Loucy (cell line): ENCODE data around the gene EBP.
A peak's percentile ranks its signal among the peaks of the same experiment; 100 is the strongest.

Experiments
- H2AFZ ChIP-seq: fragments of 200-600 bp; sonication (generic); 2 replicates; pipeline ENCODE4 v1.6.0; 2016; ENCODE audit warnings: antibody characterized with exemption, mild to moderate bottlenecking, low read length, moderate library complexity
- H3F3A ChIP-seq: fragments of 200-600 bp; 2 replicates; pipeline ENCODE4 v1.6.0; 2016; ENCODE audit warnings: antibody characterized with exemption, low read depth, mild to moderate bottlenecking
- H3K27me3 ChIP-seq: fragments of 200-600 bp; sonication (generic); 2 replicates; pipeline ENCODE4 v1.6.1; 2014; ENCODE audit warnings: low read length, mild to moderate bottlenecking; ENCODE audit not compliant: insufficient read depth, poor library complexity, severe bottlenecking
- H3K36me3 ChIP-seq: fragments of 200-600 bp; sonication (generic); 2 replicates; pipeline ENCODE4 v1.6.1; 2016; ENCODE audit warnings: low read length; ENCODE audit not compliant: insufficient read depth
- H3K4me1 ChIP-seq: fragments of 200-600 bp; sonication (generic); 2 replicates; pipeline ENCODE4 v1.5.1; 2014; ENCODE audit warnings: low read length, mild to moderate bottlenecking; ENCODE audit not compliant: insufficient read depth, poor library complexity, severe bottlenecking
- H3K4me2 ChIP-seq: fragments of 200-600 bp; sonication (generic); 2 replicates; pipeline ENCODE4 v1.6.0; 2014; ENCODE audit warnings: antibody characterized with exemption, low read length, low read depth, mild to moderate bottlenecking; ENCODE audit not compliant: poor library complexity, severe bottlenecking
- H3K4me3 ChIP-seq: fragments of 200-600 bp; sonication (generic); 2 replicates; pipeline ENCODE4 v1.5.1; 2014; ENCODE audit warnings: low read length, mild to moderate bottlenecking, mixed read lengths; ENCODE audit not compliant: poor library complexity, severe bottlenecking
- H3K79me2 ChIP-seq: fragments of 200-600 bp; sonication (generic); 2 replicates; pipeline ENCODE4 v1.6.1; 2014; ENCODE audit warnings: low read length; ENCODE audit not compliant: insufficient read depth
- H3K9ac ChIP-seq: fragments of 200-600 bp; sonication (generic); 2 replicates; pipeline ENCODE4 v1.6.0; 2014; ENCODE audit warnings: mild to moderate bottlenecking, low read depth, low read length, moderate library complexity; ENCODE audit not compliant: poor library complexity, severe bottlenecking
- H3K9me2 ChIP-seq: fragments of 200-600 bp; sonication (generic); replicated peaks from 2 replicates; pipeline ENCODE4 v1.6.1; 2016; ENCODE audit warnings: low read depth, low read length, mixed read lengths
- H3K9me3 ChIP-seq: fragments of 200-600 bp; sonication (generic); 2 replicates; pipeline ENCODE4 v1.6.1; 2014; ENCODE audit warnings: mild to moderate bottlenecking, antibody characterized with exemption, low read length, low read depth; ENCODE audit not compliant: insufficient read depth
- H4K20me1 ChIP-seq: fragments of 200-600 bp; sonication (generic); 2 replicates; pipeline ENCODE4 v1.6.0; 2014; ENCODE audit warnings: antibody characterized with exemption, low read length, mild to moderate bottlenecking; ENCODE audit not compliant: insufficient read depth, poor library complexity, severe bottlenecking
- EZH2phosphoT487 ChIP-seq: fragments of 200-600 bp; IDR thresholded peaks from 2 replicates; pipeline ENCODE4 v1.6.1; 2018; ENCODE audit warnings: antibody characterized with exemption, mild to moderate bottlenecking, moderate library complexity, borderline replicate concordance
- TF ChIP-seq, protein P1 (sequence below): fragments of 200-600 bp; sonication (generic); conservative IDR thresholded peaks from 2 replicates; pipeline ENCODE4 v1.5.1; 2014; ENCODE audit warnings: mild to moderate bottlenecking, antibody characterized with exemption, low read length

EBP gene

DNA sequence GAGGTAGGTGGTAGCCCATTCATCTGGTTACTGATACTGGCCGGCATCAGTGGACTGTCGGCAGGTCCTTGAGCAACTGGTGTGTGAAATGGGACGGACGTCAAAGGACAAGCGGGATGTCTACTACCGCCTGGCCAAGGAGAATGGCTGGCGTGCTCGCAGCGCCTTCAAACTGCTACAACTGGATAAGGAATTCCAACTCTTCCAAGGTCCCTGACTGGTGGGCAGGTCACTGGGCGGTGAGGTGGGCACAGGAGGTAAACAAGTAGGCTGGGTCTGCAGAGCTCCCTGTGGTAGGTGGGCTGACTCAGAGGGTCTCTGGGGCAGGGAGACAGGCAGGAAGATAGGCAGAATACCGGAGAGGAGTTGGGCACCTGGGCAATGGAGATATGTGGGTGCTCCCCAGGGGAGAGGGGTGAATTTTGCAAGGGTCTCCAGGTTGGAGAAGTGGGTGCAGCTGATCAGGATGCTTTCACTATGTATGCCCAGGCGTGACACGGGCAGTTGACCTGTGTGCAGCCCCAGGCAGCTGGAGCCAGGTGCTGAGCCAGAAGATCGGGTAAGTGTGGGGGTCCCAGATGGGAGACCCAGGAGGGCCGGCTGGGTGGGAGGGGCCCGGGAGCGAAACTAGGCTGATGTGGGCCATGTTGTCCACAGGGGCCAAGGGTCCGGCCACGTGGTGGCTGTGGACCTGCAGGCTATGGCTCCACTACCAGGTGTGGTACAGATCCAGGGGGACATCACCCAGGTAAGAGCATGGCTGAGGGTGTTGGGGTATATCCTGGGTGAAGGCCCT, 43.5 kb upstream of the EBP start:
- Histone ChIP-seq H3K4me2 (peak overlapping the region; percentile 78), H3K9ac (peak overlapping the region; percentile 88), H3F3A (no peaks in the 10 kb centered on the region), H4K20me1 (no peaks in the 10 kb centered on the region), H3K79me2 (peaks cover 39% of the 10 kb centered on the region), H3K36me3 (peaks cover 14% of the 10 kb centered on the region; the same call in 1 of the 2 replicates), H3K27me3 (no peaks in the 10 kb centered on the region), H3K9me3 (no peaks in the 10 kb centered on the region), H3K4me1 (peaks cover 11% of the 10 kb centered on the region), H2AFZ (no peak overlapping the region), H3K4me3 (peak overlapping the region; percentile 84), H3K9me2 (no peaks in the 10 kb centered on the region)
- TF ChIP-seq EZH2phosphoT487, result no peak
- TF ChIP-seq, protein P1, sequence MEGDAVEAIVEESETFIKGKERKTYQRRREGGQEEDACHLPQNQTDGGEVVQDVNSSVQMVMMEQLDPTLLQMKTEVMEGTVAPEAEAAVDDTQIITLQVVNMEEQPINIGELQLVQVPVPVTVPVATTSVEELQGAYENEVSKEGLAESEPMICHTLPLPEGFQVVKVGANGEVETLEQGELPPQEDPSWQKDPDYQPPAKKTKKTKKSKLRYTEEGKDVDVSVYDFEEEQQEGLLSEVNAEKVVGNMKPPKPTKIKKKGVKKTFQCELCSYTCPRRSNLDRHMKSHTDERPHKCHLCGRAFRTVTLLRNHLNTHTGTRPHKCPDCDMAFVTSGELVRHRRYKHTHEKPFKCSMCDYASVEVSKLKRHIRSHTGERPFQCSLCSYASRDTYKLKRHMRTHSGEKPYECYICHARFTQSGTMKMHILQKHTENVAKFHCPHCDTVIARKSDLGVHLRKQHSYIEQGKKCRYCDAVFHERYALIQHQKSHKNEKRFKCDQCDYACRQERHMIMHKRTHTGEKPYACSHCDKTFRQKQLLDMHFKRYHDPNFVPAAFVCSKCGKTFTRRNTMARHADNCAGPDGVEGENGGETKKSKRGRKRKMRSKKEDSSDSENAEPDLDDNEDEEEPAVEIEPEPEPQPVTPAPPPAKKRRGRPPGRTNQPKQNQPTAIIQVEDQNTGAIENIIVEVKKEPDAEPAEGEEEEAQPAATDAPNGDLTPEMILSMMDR, result no peak

DNA sequence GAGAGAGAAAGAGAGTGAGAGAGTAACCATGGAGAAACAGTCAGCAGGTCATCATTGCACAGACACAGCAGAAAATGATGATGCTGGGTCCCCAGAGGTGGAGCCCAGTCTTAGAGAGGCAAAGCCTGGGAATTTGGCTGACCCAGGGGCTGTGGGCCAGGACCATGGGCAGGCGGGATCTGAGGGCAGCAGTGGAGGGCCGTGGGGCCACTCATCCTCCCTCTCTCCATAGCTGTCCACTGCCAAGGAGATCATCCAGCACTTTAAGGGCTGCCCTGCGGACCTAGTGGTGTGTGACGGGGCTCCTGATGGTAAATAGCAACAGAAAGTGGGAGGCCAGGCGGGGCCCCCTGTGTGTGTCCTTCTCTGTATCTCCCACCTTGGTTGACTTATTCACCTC, 42.8 kb upstream of the EBP start:
- Histone ChIP-seq H4K20me1 (no peaks in the 10 kb centered on the region), H3K9me3 (no peaks in the 10 kb centered on the region), H3K4me3 (no peak overlapping the region), H3K27me3 (no peaks in the 10 kb centered on the region), H2AFZ (no peak overlapping the region), H3K4me1 (peaks cover 11% of the 10 kb centered on the region), H3F3A (no peaks in the 10 kb centered on the region), H3K79me2 (peaks cover 39% of the 10 kb centered on the region), H3K36me3 (peaks cover 18% of the 10 kb centered on the region; the same call in 1 of the 2 replicates), H3K9me2 (no peaks in the 10 kb centered on the region), H3K9ac (no peak overlapping the region), H3K4me2 (peak overlapping the region; percentile 78)
- no peak for TF ChIP-seq EZH2phosphoT487
- TF ChIP-seq, protein P1, result no peak

DNA sequence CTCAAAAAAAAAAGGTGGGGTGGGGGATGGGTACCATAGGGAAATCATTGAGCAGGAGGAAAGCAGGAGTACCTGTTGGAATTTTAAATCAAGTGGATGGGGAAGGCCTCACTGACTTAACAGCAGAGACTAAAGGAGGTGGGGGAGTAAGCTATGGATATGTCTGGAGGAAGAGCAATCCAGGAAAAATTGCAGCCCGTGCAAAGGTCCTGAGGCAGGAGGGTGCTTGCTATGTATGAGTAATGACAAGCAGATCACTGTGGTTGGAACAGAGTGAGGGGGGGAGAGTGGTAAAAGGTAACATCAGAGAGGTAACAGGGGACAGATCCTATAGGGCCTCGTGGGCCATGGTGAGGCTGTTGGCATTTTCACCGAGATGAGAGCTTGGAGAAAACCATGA, 41.5 kb upstream of the EBP start:
- peaks cover 7% of the 10 kb centered on the region for H3K4me1 ChIP-seq

More for the DNA sequence above, 41.5 kb upstream of the EBP start:
- Histone ChIP-seq H4K20me1 (no peaks in the 10 kb centered on the region), H3K9me3 (no peaks in the 10 kb centered on the region), H3K4me3 (no peak overlapping the region), H2AFZ (no peak overlapping the region), H3F3A (no peaks in the 10 kb centered on the region), H3K36me3 (peaks cover 19% of the 10 kb centered on the region; the same call in 1 of the 2 replicates), H3K79me2 (peaks cover 33% of the 10 kb centered on the region), H3K4me2 (no peak overlapping the region), H3K9ac (no peak overlapping the region), H3K9me2 (no peaks in the 10 kb centered on the region), H3K27me3 (no peaks in the 10 kb centered on the region)
- TF ChIP-seq, protein P1, result no peak
- TF ChIP-seq EZH2phosphoT487, result no peak
